GM18870 (cell line): ENCODE measurements around the gene RERG.

Source experiments
- ATAC-seq: cut with Tn5 transposase; IDR thresholded peaks from one replicate; pipeline ENCODE4 v1.9.1; 2021; ENCODE audit warnings: moderate library complexity; ENCODE audit not compliant: unreplicated experiment

RERG gene

GRCh38 chr12:15220451-15220850 is 766 bp downstream of the RERG start:
- no peak for ATAC-seq

DNA sequence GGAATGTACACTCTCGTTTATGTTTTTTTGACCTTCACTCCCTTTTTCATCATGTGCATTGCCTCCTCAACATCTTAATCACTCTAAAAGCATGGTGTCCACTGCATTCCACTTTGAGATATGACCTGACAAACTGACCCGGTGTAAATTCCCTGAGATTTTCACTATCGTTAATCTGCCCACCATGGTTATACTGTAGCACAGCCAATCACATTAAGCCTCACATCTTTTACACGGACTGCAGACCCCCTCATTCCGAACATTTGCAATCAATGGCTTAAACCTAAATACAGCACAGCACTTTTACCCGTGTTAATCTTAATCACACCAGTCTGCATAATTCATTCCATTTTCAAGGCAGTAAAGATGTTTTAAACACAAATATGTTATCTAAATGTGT is 2.4 kb downstream of the RERG start:
- no peak for ATAC-seq

- no peak for ATAC-seq
These were observed 5.0 kb downstream of the RERG start for GRCh38 chr12:15216036-15216889.

GRCh38 chr12:15214851-15215601 is 6.2 kb downstream of the RERG start:
- no peak for ATAC-seq

DNA sequence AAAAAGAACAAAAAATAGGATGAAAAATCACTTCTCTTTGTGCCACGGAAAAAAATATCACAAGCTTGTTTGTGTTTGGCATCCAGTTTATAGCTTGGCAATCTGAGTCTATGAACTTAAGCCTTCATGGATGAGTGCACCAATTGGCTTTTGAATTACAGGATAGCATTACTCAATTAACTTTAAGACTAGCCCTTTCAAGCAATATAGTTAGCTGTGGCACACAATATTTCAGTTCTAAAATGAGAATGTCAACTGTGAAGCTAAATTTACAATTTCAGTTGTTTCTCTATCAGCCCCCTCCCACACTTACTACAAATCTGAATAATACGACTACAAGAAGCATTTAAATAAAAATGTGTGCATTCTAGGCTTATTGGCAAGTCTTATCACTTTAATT is 8.3 kb downstream of the RERG start:
- no peak for ATAC-seq

DNA sequence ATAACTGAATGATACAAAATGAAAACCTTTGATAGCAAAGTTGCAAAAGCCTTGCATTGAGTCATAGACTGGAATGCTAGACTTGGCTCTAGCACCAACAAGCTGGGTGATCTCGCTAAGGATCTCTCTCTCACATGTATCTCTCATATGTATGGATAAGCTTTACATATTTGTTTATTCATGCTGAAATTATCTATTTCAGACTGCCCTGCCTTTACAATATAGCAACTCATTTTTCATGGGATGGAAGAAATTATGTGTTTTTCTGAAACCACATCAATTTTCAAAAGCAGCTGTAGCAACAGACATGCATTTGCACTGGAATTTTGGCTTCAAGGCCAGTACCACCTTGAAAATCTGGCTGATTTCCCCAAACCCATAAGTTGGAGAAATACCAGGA is 11.4 kb downstream of the RERG start:
- ATAC-seq, result no peak

DNA sequence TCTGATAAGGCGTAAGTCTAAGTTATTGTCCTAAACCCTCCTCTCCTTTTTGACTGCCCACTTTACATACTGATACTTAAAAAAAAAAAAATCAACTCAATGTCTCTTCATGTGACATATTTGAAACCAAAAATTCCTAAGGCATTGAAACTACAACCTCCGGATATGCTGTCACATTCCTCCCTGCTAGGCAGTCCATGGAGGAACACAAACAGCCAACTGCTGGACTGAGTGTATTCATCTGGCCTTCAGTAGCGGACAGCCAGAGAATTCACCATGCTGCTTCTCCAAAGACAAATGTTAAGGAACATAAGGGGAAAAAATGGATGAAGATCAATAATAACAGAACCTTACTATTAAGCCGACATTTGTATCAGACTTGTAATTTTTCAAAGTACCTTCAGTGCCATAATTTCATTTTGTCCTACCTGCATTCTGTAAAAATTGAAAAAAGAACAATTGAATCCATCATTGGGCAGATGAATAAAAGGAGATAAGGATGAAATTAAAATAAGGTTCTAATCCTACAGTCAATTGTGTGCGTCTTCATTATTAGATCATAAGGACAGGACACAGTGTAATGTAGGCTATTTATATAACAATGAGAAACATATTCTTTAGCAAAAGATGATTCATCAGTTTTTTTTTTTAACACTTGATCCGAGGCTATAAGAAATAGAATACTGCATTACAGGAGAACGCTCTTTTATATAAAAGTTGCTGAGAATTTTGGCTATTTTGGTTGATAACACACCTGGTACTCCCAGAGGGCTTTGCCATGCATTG is 12.2 kb downstream of the RERG start:
- no peak for ATAC-seq

- ATAC-seq, result no peak
These were observed 13.1 kb downstream of the RERG start for GRCh38 chr12:15208140-15208539.

GRCh38 chr12:15206831-15207389 is 14.3 kb downstream of the RERG start:
- no peak for ATAC-seq

GRCh38 chr12:15206338-15206737 is 14.9 kb downstream of the RERG start:
- ATAC-seq, result no peak

- no peak for ATAC-seq
These were observed 15.7 kb downstream of the RERG start for GRCh38 chr12:15205341-15206010.

- ATAC-seq, result no peak
These were observed 19.8 kb downstream of the RERG start for GRCh38 chr12:15201456-15201855.

DNA sequence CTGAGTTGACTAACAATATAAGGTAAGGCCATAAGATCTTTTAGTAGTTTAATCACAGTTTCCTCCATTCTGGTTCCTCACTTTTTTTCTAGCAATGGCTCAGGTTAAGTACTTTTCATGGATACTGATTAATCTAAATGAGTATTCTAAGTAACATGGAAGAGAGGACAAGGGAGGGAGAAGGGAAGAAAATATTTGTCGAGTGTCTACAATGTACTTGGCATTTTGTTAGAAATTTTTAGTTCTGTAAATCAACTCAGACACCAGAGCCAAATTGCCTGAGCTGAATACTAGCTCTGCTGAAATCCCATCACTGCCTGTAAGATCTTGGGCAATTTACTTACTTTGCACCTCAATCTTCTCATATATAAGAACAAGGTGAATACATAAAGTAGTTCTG is 20.2 kb downstream of the RERG start:
- no peak for ATAC-seq

DNA sequence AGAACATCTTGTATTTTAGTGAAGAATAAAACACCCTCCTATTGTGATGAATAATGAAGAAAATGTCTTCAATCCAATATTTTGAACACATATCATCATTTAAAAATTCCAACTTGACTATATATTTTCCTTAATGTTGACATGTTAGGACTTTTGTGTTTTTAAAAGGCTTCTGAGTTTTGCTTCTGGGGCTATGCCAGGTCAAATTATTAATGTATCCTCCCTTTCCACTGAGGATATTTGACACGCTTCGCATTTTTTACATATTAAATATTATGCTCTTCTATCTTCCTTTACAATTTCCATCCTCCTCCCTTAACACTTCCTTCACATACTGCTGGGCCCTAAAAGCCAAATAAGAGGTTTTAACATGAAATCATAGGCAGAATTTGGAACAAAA is 20.6 kb downstream of the RERG start:
- no peak for ATAC-seq

DNA sequence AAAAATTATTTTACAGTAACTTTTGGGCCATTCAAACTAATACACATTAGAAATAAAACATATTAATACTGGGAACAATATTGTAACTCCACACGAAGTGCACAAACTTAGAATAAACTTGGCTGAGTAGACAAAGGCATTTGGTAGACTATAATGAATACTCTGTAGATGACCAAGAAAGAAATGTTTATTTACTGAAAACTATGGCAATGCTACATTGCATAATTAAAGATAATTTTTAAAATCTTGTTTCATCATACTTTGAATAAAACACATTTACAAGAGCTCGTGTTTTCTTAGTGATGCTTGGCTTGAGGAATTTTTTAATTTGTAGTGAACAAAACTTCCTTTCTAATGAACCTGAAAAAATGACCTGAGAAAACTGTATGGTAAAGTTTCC is 21.3 kb downstream of the RERG start:
- no peak for ATAC-seq

- ATAC-seq, result no peak
These were observed 24.3 kb downstream of the RERG start for GRCh38 chr12:15196678-15197505.

GRCh38 chr12:15196221-15196620 is 25.0 kb downstream of the RERG start:
- no peak for ATAC-seq

GRCh38 chr12:15194456-15195368 is 26.5 kb downstream of the RERG start:
- ATAC-seq, result no peak

DNA sequence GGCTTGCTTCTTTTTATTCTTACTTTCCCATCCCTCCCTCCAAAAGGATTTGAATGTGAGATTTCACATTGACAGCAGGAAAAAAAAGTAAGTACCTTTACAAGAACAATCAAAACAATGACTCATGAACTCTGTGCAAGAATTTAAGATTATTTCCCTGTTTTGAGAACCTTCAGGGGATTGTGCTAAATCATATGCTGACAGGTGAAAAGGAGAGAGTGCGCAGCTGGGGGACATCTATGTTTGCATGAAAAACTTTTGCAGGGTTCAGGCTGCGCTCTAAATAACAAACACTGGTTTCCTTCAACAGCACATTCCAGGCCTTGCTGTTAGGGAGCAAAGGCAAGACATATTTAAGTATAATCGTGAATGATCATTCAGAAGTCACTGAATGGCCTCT is 27.3 kb downstream of the RERG start:
- no peak for ATAC-seq
